Fibroblast of lung (primary cell): ENCODE results near the gene DHFR. TPM values are rescaled to one million over a fixed set of nuclear protein-coding genes. Genes with fewer than 3 reads are reported as not detected.

Experiments used
- DNase-seq, 2 donors: peaks; one replicate each; pipeline versions ENCODE4 v3.0.0 to v3.0.0-alpha.2; 2010; ENCODE audit warnings: low read depth in 2 of 2
- H2AFZ ChIP-seq: 2 replicates; pipeline ENCODE4 v1.5.1; 2012; ENCODE audit warnings: low read length, control low read depth, inconsistent platforms
- H3K27ac ChIP-seq: 2 replicates; pipeline ENCODE4 v1.5.1; 2011; ENCODE audit warnings: low read length, control low read depth; ENCODE audit not compliant: insufficient read depth
- H3K27me3 ChIP-seq: 2 replicates; pipeline ENCODE4 v1.5.1; 2011; ENCODE audit warnings: mild to moderate bottlenecking, low read length; ENCODE audit not compliant: control insufficient read depth, insufficient read depth
- H3K36me3 ChIP-seq: 2 replicates; pipeline ENCODE4 v1.5.1; 2011; ENCODE audit warnings: low read length; ENCODE audit not compliant: control insufficient read depth, insufficient read depth
- H3K4me1 ChIP-seq: 2 replicates; pipeline ENCODE4 v1.5.1; 2011; ENCODE audit warnings: low read length; ENCODE audit not compliant: control insufficient read depth, insufficient read depth; ENCODE audit errors: extremely low read depth
- H3K4me2 ChIP-seq: 2 replicates; pipeline ENCODE4 v1.5.1; 2011; ENCODE audit warnings: low read length, control low read depth; ENCODE audit not compliant: insufficient read depth; ENCODE audit errors: extremely low read depth
- H3K4me3 ChIP-seq, 4 experiments: fragments of 200-600 bp in 1 of 4; sonication (generic) in 1 of 4; replicated peaks in 1 of 4; 2 replicates each; pipeline ENCODE4 v1.5.1; 2011 to 2016; ENCODE audit warnings: low read length in 4 of 4, low read depth in 3 of 4, mild to moderate bottlenecking in 3 of 4, control low read depth in 2 of 4, inconsistent platforms in 1 of 4, mixed read lengths in 1 of 4; ENCODE audit not compliant: insufficient read depth in 1 of 4; ENCODE audit errors: control extremely low read depth in 1 of 4
- H3K79me2 ChIP-seq: 2 replicates; pipeline ENCODE4 v1.5.1; 2012; ENCODE audit warnings: mild to moderate bottlenecking, low read length, inconsistent platforms; ENCODE audit not compliant: control insufficient read depth, insufficient read depth
- H3K9ac ChIP-seq: 2 replicates; pipeline ENCODE4 v1.5.1; 2011; ENCODE audit warnings: mild to moderate bottlenecking, low read length, control low read depth; ENCODE audit not compliant: insufficient read depth
- H3K9me3 ChIP-seq: 2 replicates; pipeline ENCODE4 v1.5.1; 2012; ENCODE audit warnings: low read depth, low read length; ENCODE audit not compliant: control insufficient read depth, insufficient read depth
- H4K20me1 ChIP-seq: 2 replicates; pipeline ENCODE4 v1.5.1; 2011; ENCODE audit warnings: low read length; ENCODE audit not compliant: control insufficient read depth, insufficient read depth; ENCODE audit errors: extremely low read depth
- CTCF ChIP-seq, 2 donors: IDR thresholded peaks in 1 of 2; conservative IDR thresholded peaks in 1 of 2; 1 replicate in 1 of 2; 2 replicates in 1 of 2; pipeline ENCODE4 v1.5.1; 2011 to 2012; ENCODE audit warnings: low read length in 2 of 2, control low read depth in 1 of 2, inconsistent platforms in 1 of 2, low read depth in 1 of 2, mild to moderate bottlenecking in 1 of 2
- EZH2 ChIP-seq: IDR thresholded peaks from 2 replicates; pipeline ENCODE4 v1.5.1; 2012; ENCODE audit warnings: low read length, control low read depth, mild to moderate bottlenecking; ENCODE audit errors: missing control alignments
- polyA plus RNA-seq, 2 donors: library from polyadenylated mRNA; depleted of rRNA in 1 of 2; stranded (reverse) in 1 of 2; unstranded in 1 of 2; fragments of >200 nt; gene quantifications; 2 replicates each; pipeline ENCODE4 v1.2.1, GENCODE V29; 2011 to 2012; ENCODE audit warnings: missing spikeins in 1 of 2
- total RNA-seq: library from RNA; depleted of rRNA; stranded (reverse); fragments of >200 nt; gene quantifications from 2 replicates; pipeline ENCODE4 v1.2.1, GENCODE V29; 2014

DHFR gene
- total and polyA plus RNA-seq, 2 donors (not counting 1 experiment from before 2014, with no cell fraction given), result 9.7 to 22.2 TPM

GRCh38 chr5:80697100-80697499 lies 42.3 kb upstream of the DHFR start:
- Histone ChIP-seq H3K9me3 (no peaks in the 10 kb centered on the region), H3K4me2 (no peak overlapping the region)

GRCh38 chr5:80696450-80696849 lies 41.7 kb upstream of the DHFR start:
- Histone ChIP-seq H3K4me3 (no peak overlapping the region), H2AFZ (no peak overlapping the region), H3K27ac (no peak overlapping the region), H3K4me2 (no peak overlapping the region), H3K36me3 (no peaks in the 10 kb centered on the region), H3K9me3 (no peaks in the 10 kb centered on the region), H3K27me3 (no peaks in the 10 kb centered on the region), H4K20me1 (no peaks in the 10 kb centered on the region), H3K4me1 (no peaks in the 10 kb centered on the region), H3K9ac (no peak overlapping the region), H3K79me2 (no peaks in the 10 kb centered on the region)
- DNase-seq, result no peak
- TF ChIP-seq EZH2 (no peak), CTCF (conservative IDR thresholded peaks at IDR 0.05 in 1 of 2, IDR thresholded peaks at IDR 0.05 in 1 of 2; ENCODE audit: low read depth in 1 of 2, low read length in 2 of 2) (no peak)

More at GRCh38 chr5:80697100-80697499, 42.3 kb upstream of the DHFR start:
- Histone ChIP-seq H3K27ac (no peak overlapping the region), H4K20me1 (no peaks in the 10 kb centered on the region), H3K27me3 (no peaks in the 10 kb centered on the region), H2AFZ (no peak overlapping the region), H3K4me3 (no peak overlapping the region), H3K79me2 (no peaks in the 10 kb centered on the region), H3K9ac (no peak overlapping the region), H3K4me1 (no peaks in the 10 kb centered on the region), H3K36me3 (no peaks in the 10 kb centered on the region)
- TF ChIP-seq EZH2 (no peak), CTCF (conservative IDR thresholded peaks at IDR 0.05 in 1 of 2, IDR thresholded peaks at IDR 0.05 in 1 of 2; ENCODE audit: low read depth in 1 of 2, low read length in 2 of 2) (no peak)
- no peak for DNase-seq

GRCh38 chr5:80695666-80696065 lies 40.9 kb upstream of the DHFR start:
- H2AFZ ChIP-seq, result no peak overlapping the region
- H4K20me1 ChIP-seq, result no peaks in the 10 kb centered on the region
- H3K4me2 ChIP-seq, result no peak overlapping the region
- no peaks in the 10 kb centered on the region for H3K9me3 ChIP-seq
- no peaks in the 10 kb centered on the region for H3K79me2 ChIP-seq
- no peak for TF ChIP-seq CTCF (conservative IDR thresholded peaks at IDR 0.05 in 1 of 2, IDR thresholded peaks at IDR 0.05 in 1 of 2; ENCODE audit: low read depth in 1 of 2, low read length in 2 of 2)
- TF ChIP-seq EZH2, result no peak
- no peak overlapping the region for H3K27ac ChIP-seq
- H3K36me3 ChIP-seq, result no peaks in the 10 kb centered on the region
- no peak overlapping the region for H3K9ac ChIP-seq
- H3K4me1 ChIP-seq, result no peaks in the 10 kb centered on the region
- DNase-seq, result no peak
- H3K27me3 ChIP-seq, result no peaks in the 10 kb centered on the region
- no peak overlapping the region for H3K4me3 ChIP-seq
